ENCODE measurements around the gene C5orf52. TPM values are rescaled to one million over a fixed set of nuclear protein-coding genes. Genes with fewer than 3 reads are reported as not detected.

The C5orf52 gene
- not detected in 2 replicates for total RNA-seq

GRCh38 chr5:157670662-157671591 lies at the start of gene C5orf52:
TSS of gene C5orf52 (plus strand) at chr5:157671533. CDS start at chr5:157671615, 82 bp downstream.

GRCh38 chr5:157652377-157652692 lies 19.0 kb upstream of the C5orf52 start, which contains the start of gene SOX30:
TSS of gene SOX30 (minus strand) at chr5:157652438. CDS start at chr5:157652078, 360 bp downstream.

Other genes starting within 250 kb of the C5orf52 start
- 0.14 TPM in 1 of 2 replicates, not detected in the other for gene NIPAL4, start 211.3 kb upstream of the C5orf52 start, total RNA-seq
- gene ADAM19, start 95.8 kb upstream of the C5orf52 start, total RNA-seq, result 15.1 and 25.0 TPM in 2 replicates
- not detected in 2 replicates for gene SOX30, start 19.1 kb upstream of the C5orf52 start, total RNA-seq
- gene THG1L, start 59.9 kb downstream of the C5orf52 start, total RNA-seq, result 42.2 and 45.7 TPM in 2 replicates
- gene LSM11, start 72.2 kb downstream of the C5orf52 start, total RNA-seq, result 1.7 and 4.5 TPM in 2 replicates
- gene CLINT1, start 187.6 kb downstream of the C5orf52 start, total RNA-seq, result 118 and 139 TPM in 2 replicates

All from smooth muscle cell of bladder (primary cell).